ENCODE results near the gene PLXNA4.

PLXNA4 gene

GRCh38 chr7:132466367-132466766 lies 109.9 kb downstream of the PLXNA4 start:
- Histone ChIP-seq H3K27me3 (ENCODE audit: low read depth, low read length) (peaks cover 39% of the 10 kb centered on the region), H3K4me2 (ENCODE audit: low read length) (no peak overlapping the region), H3K36me3 (replicated peaks; ENCODE audit: low read depth, low read length) (no peaks in the 10 kb centered on the region), H3K9ac (ENCODE audit: low read length) (no peak overlapping the region), H4K20me1 (ENCODE audit: insufficient read depth, low read length) (no peaks in the 10 kb centered on the region), H3K27ac (ENCODE audit: low read length) (no peak overlapping the region), H3K9me3 (ENCODE audit: insufficient read depth, low read length) (no peaks in the 10 kb centered on the region), H3K4me1 (ENCODE audit: low read length) (no peaks in the 10 kb centered on the region), H3K4me3 (ENCODE audit: low read length) (no peak overlapping the region), H2AFZ (ENCODE audit: low read depth, low read length) (no peak overlapping the region), H3K79me2 (ENCODE audit: low read length) (no peaks in the 10 kb centered on the region)
- TF ChIP-seq CTCF (IDR thresholded peaks at IDR 0.05; ENCODE audit: low read depth, low read length): no peak
- TF ChIP-seq EZH2phosphoT487 (IDR thresholded peaks at IDR 0.05; ENCODE audit: low read depth): no peak

GRCh38 chr7:132465516-132465915 lies 110.8 kb downstream of the PLXNA4 start:
- Histone ChIP-seq H2AFZ (ENCODE audit: low read depth, low read length) (no peak overlapping the region), H3K4me3 (ENCODE audit: low read length) (no peak overlapping the region), H3K36me3 (replicated peaks; ENCODE audit: low read depth, low read length) (no peaks in the 10 kb centered on the region), H3K27ac (ENCODE audit: low read length) (no peak overlapping the region), H3K79me2 (ENCODE audit: low read length) (no peaks in the 10 kb centered on the region), H3K4me2 (ENCODE audit: low read length) (no peak overlapping the region), H3K4me1 (ENCODE audit: low read length) (no peaks in the 10 kb centered on the region), H4K20me1 (ENCODE audit: insufficient read depth, low read length) (no peaks in the 10 kb centered on the region), H3K27me3 (ENCODE audit: low read depth, low read length) (peaks cover 45% of the 10 kb centered on the region), H3K9ac (ENCODE audit: low read length) (no peak overlapping the region), H3K9me3 (ENCODE audit: insufficient read depth, low read length) (no peaks in the 10 kb centered on the region)
- TF ChIP-seq EZH2phosphoT487 (IDR thresholded peaks at IDR 0.05; ENCODE audit: low read depth) (no peak), CTCF (IDR thresholded peaks at IDR 0.05; ENCODE audit: low read depth, low read length) (no peak)

- no peaks in the 10 kb centered on the region for H3K4me1 ChIP-seq (ENCODE audit: low read length)
- no peak overlapping the region for H3K4me3 ChIP-seq (ENCODE audit: low read length)
- no peak overlapping the region for H2AFZ ChIP-seq (ENCODE audit: low read depth, low read length)
- H3K79me2 ChIP-seq (ENCODE audit: low read length): no peaks in the 10 kb centered on the region
- no peaks in the 10 kb centered on the region for H3K36me3 ChIP-seq (replicated peaks; ENCODE audit: low read depth, low read length)
- peaks cover 43% of the 10 kb centered on the region for H3K27me3 ChIP-seq (ENCODE audit: low read depth, low read length)
- H4K20me1 ChIP-seq (ENCODE audit: insufficient read depth, low read length): no peaks in the 10 kb centered on the region
- no peak overlapping the region for H3K9ac ChIP-seq (ENCODE audit: low read length)
- H3K9me3 ChIP-seq (ENCODE audit: insufficient read depth, low read length): no peaks in the 10 kb centered on the region
- no peak overlapping the region for H3K27ac ChIP-seq (ENCODE audit: low read length)
- H3K4me2 ChIP-seq (ENCODE audit: low read length): no peak overlapping the region
- TF ChIP-seq EZH2phosphoT487 (IDR thresholded peaks at IDR 0.05; ENCODE audit: low read depth): no peak
- no peak for TF ChIP-seq CTCF (IDR thresholded peaks at IDR 0.05; ENCODE audit: low read depth, low read length)
Observed at GRCh38 chr7:132464740-132465139, 111.5 kb downstream of the PLXNA4 start.

- no peak overlapping the region for H3K9ac ChIP-seq (ENCODE audit: low read length)
- no peak overlapping the region for H3K27ac ChIP-seq (ENCODE audit: low read length)
Observed at GRCh38 chr7:132463922-132464321, 112.3 kb downstream of the PLXNA4 start.

More at GRCh38 chr7:132463922-132464321, 112.3 kb downstream of the PLXNA4 start:
- Histone ChIP-seq H3K27me3 (ENCODE audit: low read depth, low read length) (peaks cover 37% of the 10 kb centered on the region; the same call in 1 of the 2 replicates), H3K4me1 (ENCODE audit: low read length) (no peaks in the 10 kb centered on the region), H3K9me3 (ENCODE audit: insufficient read depth, low read length) (no peaks in the 10 kb centered on the region), H4K20me1 (ENCODE audit: insufficient read depth, low read length) (no peaks in the 10 kb centered on the region), H3K79me2 (ENCODE audit: low read length) (no peaks in the 10 kb centered on the region), H3K36me3 (replicated peaks; ENCODE audit: low read depth, low read length) (no peaks in the 10 kb centered on the region), H3K4me2 (ENCODE audit: low read length) (no peak overlapping the region), H2AFZ (ENCODE audit: low read depth, low read length) (no peak overlapping the region), H3K4me3 (ENCODE audit: low read length) (no peak overlapping the region)
- no peak for TF ChIP-seq EZH2phosphoT487 (IDR thresholded peaks at IDR 0.05; ENCODE audit: low read depth)
- TF ChIP-seq CTCF (IDR thresholded peaks at IDR 0.05; ENCODE audit: low read depth, low read length): no peak
